Activated CD4-positive, alpha-beta T cell treated with anti-CD3 and anti-CD28 coated beads, Interleukin-2, Interleukin-4, amounts not matched to agents 100 ng/mL and 50 ng/mL, durations not matched to agents 16 hours and 8 hours (primary cell): ENCODE data around the gene CADPS.

Experiments used
- DNase-seq: peaks from one replicate; pipeline ENCODE4 v3.0.0-alpha.2; 2020; ENCODE audit warnings: low spot score

CADPS gene

GRCh38 chr3:62686503-62687294, 188.5 kb downstream of the CADPS start:
- no peak for DNase-seq

GRCh38 chr3:62682826-62683225, 192.4 kb downstream of the CADPS start:
- no peak for DNase-seq

- no peak for DNase-seq
Observed at GRCh38 chr3:62679988-62680387, 195.2 kb downstream of the CADPS start.

- no peak for DNase-seq
Observed at GRCh38 chr3:62678841-62679240, 196.4 kb downstream of the CADPS start.

- DNase-seq, result no peak
Observed at GRCh38 chr3:62677926-62678325, 197.3 kb downstream of the CADPS start.

- DNase-seq, result no peak
Observed at GRCh38 chr3:62676689-62677271, 198.4 kb downstream of the CADPS start.

GRCh38 chr3:62675492-62675891, 199.7 kb downstream of the CADPS start:
- DNase-seq, result no peak

- no peak for DNase-seq
Observed at GRCh38 chr3:62672988-62673313, 202.3 kb downstream of the CADPS start.

GRCh38 chr3:62672270-62672987, 202.8 kb downstream of the CADPS start:
- DNase-seq, result no peak

GRCh38 chr3:62670351-62670750, 204.9 kb downstream of the CADPS start:
- no peak for DNase-seq

GRCh38 chr3:62669161-62669560, 206.1 kb downstream of the CADPS start:
- DNase-seq, result no peak

- no peak for DNase-seq
Observed at GRCh38 chr3:62667714-62668113, 207.5 kb downstream of the CADPS start.

GRCh38 chr3:62665627-62666437, 209.4 kb downstream of the CADPS start:
- peak; percentile 33 for DNase-seq

GRCh38 chr3:62662677-62663076, 212.5 kb downstream of the CADPS start:
- no peak for DNase-seq

GRCh38 chr3:62659660-62660059, 215.6 kb downstream of the CADPS start:
- no peak for DNase-seq

- no peak for DNase-seq
Observed at GRCh38 chr3:62655691-62656063, 219.5 kb downstream of the CADPS start.

- no peak for DNase-seq
Observed at GRCh38 chr3:62655056-62655690, 220.0 kb downstream of the CADPS start.

GRCh38 chr3:62653796-62654195, 221.4 kb downstream of the CADPS start:
- DNase-seq, result no peak

GRCh38 chr3:62647711-62648110, 227.5 kb downstream of the CADPS start:
- no peak for DNase-seq

GRCh38 chr3:62644493-62644892, 230.7 kb downstream of the CADPS start:
- DNase-seq, result no peak

- no peak for DNase-seq
Observed at GRCh38 chr3:62638316-62638715, 236.9 kb downstream of the CADPS start.

GRCh38 chr3:62636235-62636826, 238.9 kb downstream of the CADPS start:
- DNase-seq, result no peak
